Endodermal cell (in vitro differentiated cells): ENCODE data around the gene SOHLH1. TPM values are rescaled to one million over a fixed set of nuclear protein-coding genes. Genes with fewer than 3 reads are reported as not detected.

Experiments used
- DNase-seq: peaks from one replicate; pipeline ENCODE4 v3.0.0-alpha.2; 2017
- H3K27ac ChIP-seq: 2 replicates; pipeline ENCODE4 v1.5.1; 2013; ENCODE audit warnings: mild to moderate bottlenecking, low read depth, low read length, moderate library complexity
- H3K27me3 ChIP-seq: 2 replicates; pipeline ENCODE4 v1.6.1; 2013; ENCODE audit warnings: mild to moderate bottlenecking, low read length, moderate library complexity; ENCODE audit not compliant: insufficient read depth, control insufficient read depth, poor library complexity, severe bottlenecking
- H3K36me3 ChIP-seq: 2 replicates; pipeline ENCODE4 v1.7.0; 2013; ENCODE audit warnings: mild to moderate bottlenecking, low read length, moderate library complexity; ENCODE audit not compliant: control insufficient read depth, insufficient read depth
- H3K4me1 ChIP-seq: one replicate; pipeline ENCODE4 v1.7.0; 2013; ENCODE audit warnings: low read length; ENCODE audit not compliant: control insufficient read depth, insufficient read depth
- H3K4me3 ChIP-seq: 2 replicates; pipeline ENCODE4 v1.5.1; 2013; ENCODE audit warnings: mild to moderate bottlenecking, low read length, moderate library complexity
- H3K9ac ChIP-seq: 2 replicates; pipeline ENCODE4 v1.6.1; 2013; ENCODE audit warnings: mild to moderate bottlenecking, low read length, moderate library complexity; ENCODE audit not compliant: poor library complexity, severe bottlenecking; ENCODE audit errors: extremely low read depth
- H3K9me3 ChIP-seq: 2 replicates; pipeline ENCODE4 v1.6.1; 2013; ENCODE audit warnings: mild to moderate bottlenecking, low read length, moderate library complexity; ENCODE audit not compliant: control insufficient read depth
- H3K27ac Mint-ChIP-seq: 2 replicates; pipeline ENCODE4 v1.8.0; 2020; ENCODE audit warnings: mixed read lengths
- H3K27me3 Mint-ChIP-seq: 2 replicates; pipeline ENCODE4 v1.8.0; 2021; ENCODE audit warnings: mild to moderate bottlenecking, mixed read lengths; ENCODE audit not compliant: insufficient read depth
- H3K36me3 Mint-ChIP-seq: 2 replicates; pipeline ENCODE4 v1.8.0; 2020; ENCODE audit warnings: low read depth, mixed read lengths
- H3K4me1 Mint-ChIP-seq: 2 replicates; pipeline ENCODE4 v1.8.0; 2020; ENCODE audit warnings: mixed read lengths
- H3K4me3 Mint-ChIP-seq: 2 replicates; pipeline ENCODE4 v1.8.0; 2020; ENCODE audit warnings: mild to moderate bottlenecking, moderate library complexity, mixed read lengths
- H3K9me3 Mint-ChIP-seq: 2 replicates; pipeline ENCODE4 v1.8.0; 2020; ENCODE audit warnings: mild to moderate bottlenecking, mixed read lengths
- CTCF ChIP-seq: fragments of 200-600 bp; sonication (generic); conservative IDR thresholded peaks from 2 replicates; pipeline ENCODE4 v1.5.0; 2021; ENCODE audit warnings: antibody characterized with exemption, mild to moderate bottlenecking
- whole genome bisulfite sequencing, 2 experiments: methylation state at CpG; one replicate each; pipeline versions ENCODE4 v1.1.5 to v1.1.7; 2013; ENCODE audit warnings: missing lambda C conversion rate in 2 of 2, mixed read lengths in 1 of 2; ENCODE audit not compliant: insufficient coverage in 1 of 2, insufficient read length in 1 of 2; 5-methylcytosine and 5-hydroxymethylcytosine counted together
- total RNA-seq, 2 donors: library from RNA; stranded (reverse); fragmentation: NEBNext Ultra II Directional in 1 of 2; extraction: Animal tissue kit (Norgen Biotek cat#: 25700) in 1 of 2; gene quantifications; 2 replicates in 1 of 2; 3 replicates in 1 of 2; pipeline ENCODE4 v1.2.1, GENCODE V29; 2021

SOHLH1 gene
- total RNA-seq, 2 donors from 2014 or later = not detected

GRCh38 chr9:135704483-135704882 is 5.2 kb upstream of the SOHLH1 start:
- H3K27me3 Mint-ChIP-seq = peaks cover 10% of the 10 kb centered on the region
- Histone ChIP-seq H3K4me1 (no peaks in the 10 kb centered on the region), H3K4me3 (no peak overlapping the region), H3K36me3 (no peaks in the 10 kb centered on the region), H3K27ac (no peak overlapping the region), H3K9ac (no peak overlapping the region), H3K9me3 (no peaks in the 10 kb centered on the region), H3K27me3 (peaks cover 14% of the 10 kb centered on the region)
- H3K36me3 Mint-ChIP-seq = no peaks in the 10 kb centered on the region
- DNase-seq = no peak
- no peaks in the 10 kb centered on the region for H3K9me3 Mint-ChIP-seq
- no peak for TF ChIP-seq CTCF
- no peak overlapping the region for H3K4me3 Mint-ChIP-seq
- 92 to 100% methylated on average over 3 to 5 of the region's 5 CpGs for WGBS, 2 experiments
- H3K27ac Mint-ChIP-seq = no peak overlapping the region
- no peaks in the 10 kb centered on the region for H3K4me1 Mint-ChIP-seq

GRCh38 chr9:135703726-135704125 is 4.4 kb upstream of the SOHLH1 start:
- Histone ChIP-seq H3K36me3 (no peaks in the 10 kb centered on the region), H3K27ac (no peak overlapping the region), H3K9me3 (no peaks in the 10 kb centered on the region), H3K27me3 (peaks cover 14% of the 10 kb centered on the region), H3K4me1 (no peaks in the 10 kb centered on the region), H3K9ac (no peak overlapping the region), H3K4me3 (no peak overlapping the region)
- H3K27me3 Mint-ChIP-seq = peaks cover 10% of the 10 kb centered on the region
- H3K9me3 Mint-ChIP-seq = no peaks in the 10 kb centered on the region
- no peak overlapping the region for H3K27ac Mint-ChIP-seq
- peak; percentile 75 for DNase-seq
- no peak for TF ChIP-seq CTCF
- no peaks in the 10 kb centered on the region for H3K36me3 Mint-ChIP-seq
- H3K4me3 Mint-ChIP-seq = no peak overlapping the region
- no peaks in the 10 kb centered on the region for H3K4me1 Mint-ChIP-seq
- WGBS, 2 experiments = 45 to 48% methylated on average over 5 to 14 of the region's 14 CpGs

- H3K4me3 ChIP-seq = no peak within 1 kb of the TSS
- DNase-seq = peak; percentile 93
- H3K9ac ChIP-seq = no peak within 1 kb of the TSS
- no peaks in the 10 kb centered on the region for H3K9me3 ChIP-seq
- Mint-ChIP-seq H3K36me3 (no peaks in the 10 kb centered on the region), H3K9me3 (no peaks in the 10 kb centered on the region), H3K4me3 (no peak within 1 kb of the TSS), H3K4me1 (no peaks in the 10 kb centered on the region), H3K27ac (no peak within 1 kb of the TSS), H3K27me3 (peaks cover 10% of the 10 kb centered on the region)
- peak; percentile 99 for TF ChIP-seq CTCF
- no peaks in the 10 kb centered on the region for H3K36me3 ChIP-seq
- peaks cover 14% of the 10 kb centered on the region for H3K27me3 ChIP-seq
- whole genome bisulfite sequencing, 2 experiments = 2 to 18% methylated on average over 9 to 66 of the region's 66 CpGs
- H3K4me1 ChIP-seq = no peaks in the 10 kb centered on the region
- H3K27ac ChIP-seq = no peak within 1 kb of the TSS
These were observed 2.9 kb upstream of the SOHLH1 start, which contains the start of gene KCNT1 for GRCh38 chr9:135701959-135702721. KCNT1 (plus strand) TSS chr9:135702185; CDS start chr9:135702259, 74 bp downstream.
